GM08714 (cell line): ENCODE results near the gene ELOVL5.
"Not testable (repeated sequence)": the region's sequence is repeated elsewhere in the genome, so short reads cannot be mapped to it uniquely, and the experiment has no call there.

Experiments used
- H3K4me3 ChIP-seq: fragments of 200-500 bp; sonication (Bioruptor generic); 2 replicates; pipeline ENCODE4 v1.5.1; 2014; ENCODE audit warnings: mild to moderate bottlenecking, low read length, inconsistent platforms
- ZNF274 ChIP-seq: IDR thresholded peaks from 2 replicates; pipeline ENCODE4 v1.6.1; 2012; ENCODE audit warnings: mild to moderate bottlenecking, low read depth, low read length

ELOVL5 gene

GRCh38 chr6:53348371-53349208 is at the start of gene ELOVL5:
Gene ELOVL5, minus strand, starts transcription at chr6:53348950. Its CDS starts 53,251 bp downstream, at chr6:53295699.
- no peak for TF ChIP-seq ZNF274
- H3K4me3 ChIP-seq, result peak within 1 kb of the TSS; percentile 80

GRCh38 chr6:53397283-53397682 is 48.5 kb upstream of the ELOVL5 start:
- no peak for TF ChIP-seq ZNF274
- no peak overlapping the region for H3K4me3 ChIP-seq

- TF ChIP-seq ZNF274, result no peak
- H3K4me3 ChIP-seq, result no peak overlapping the region
Observed at GRCh38 chr6:53395986-53396385, 47.2 kb upstream of the ELOVL5 start.

GRCh38 chr6:53394704-53395103 is 46.0 kb upstream of the ELOVL5 start:
- no peak for TF ChIP-seq ZNF274
- no peak overlapping the region for H3K4me3 ChIP-seq

GRCh38 chr6:53391170-53391569 is 42.4 kb upstream of the ELOVL5 start:
- no peak overlapping the region for H3K4me3 ChIP-seq
- TF ChIP-seq ZNF274, result no peak

- no peak for TF ChIP-seq ZNF274
Observed at GRCh38 chr6:53390010-53390409, 41.3 kb upstream of the ELOVL5 start.

GRCh38 chr6:53388615-53389014 is 39.9 kb upstream of the ELOVL5 start:
- H3K4me3 ChIP-seq, result not testable (repeated sequence)

More at GRCh38 chr6:53390010-53390409, 41.3 kb upstream of the ELOVL5 start:
- H3K4me3 ChIP-seq, result no peak overlapping the region

- TF ChIP-seq ZNF274, result no peak
- H3K4me3 ChIP-seq, result no peak overlapping the region
Observed at GRCh38 chr6:53382421-53382820, 33.7 kb upstream of the ELOVL5 start.

GRCh38 chr6:53378208-53378607 is 29.5 kb upstream of the ELOVL5 start:
- TF ChIP-seq ZNF274, result no peak

GRCh38 chr6:53377793-53378192 is 29.0 kb upstream of the ELOVL5 start:
- no peak for TF ChIP-seq ZNF274
- no peak overlapping the region for H3K4me3 ChIP-seq

More at GRCh38 chr6:53378208-53378607, 29.5 kb upstream of the ELOVL5 start:
- no peak overlapping the region for H3K4me3 ChIP-seq

- TF ChIP-seq ZNF274, result no peak
Observed at GRCh38 chr6:53377289-53377688, 28.5 kb upstream of the ELOVL5 start.

GRCh38 chr6:53376661-53377226 is 28.0 kb upstream of the ELOVL5 start:
- H3K4me3 ChIP-seq, result no peak overlapping the region
- TF ChIP-seq ZNF274, result no peak

More at GRCh38 chr6:53377289-53377688, 28.5 kb upstream of the ELOVL5 start:
- H3K4me3 ChIP-seq, result no peak overlapping the region

GRCh38 chr6:53375847-53376246 is 27.1 kb upstream of the ELOVL5 start:
- H3K4me3 ChIP-seq, result no peak overlapping the region
- no peak for TF ChIP-seq ZNF274

- no peak for TF ChIP-seq ZNF274
Observed at GRCh38 chr6:53373638-53374037, 24.9 kb upstream of the ELOVL5 start.

GRCh38 chr6:53369876-53370515 is 21.2 kb upstream of the ELOVL5 start:
- no peak for TF ChIP-seq ZNF274
- no peak overlapping the region for H3K4me3 ChIP-seq

More at GRCh38 chr6:53373638-53374037, 24.9 kb upstream of the ELOVL5 start:
- no peak overlapping the region for H3K4me3 ChIP-seq

- TF ChIP-seq ZNF274, result no peak
- H3K4me3 ChIP-seq, result no peak overlapping the region
Observed at GRCh38 chr6:53369051-53369450, 20.3 kb upstream of the ELOVL5 start.
